GM19468 (cell line): Measurements from ENCODE around the gene KMT2B.
"Not testable (repeated sequence)": the region's sequence is repeated elsewhere in the genome, so short reads cannot be mapped to it uniquely, and the experiment has no call there.

Source experiments
- ATAC-seq: cut with Tn5 transposase; IDR thresholded peaks from one replicate; pipeline ENCODE4 v1.9.1; 2021; ENCODE audit warnings: mild to moderate bottlenecking, moderate library complexity, moderate number of reproducible peaks; ENCODE audit not compliant: unreplicated experiment; ENCODE audit errors: extremely low read depth

Gene KMT2B

GRCh38 chr19:35724132-35724531 is 6.3 kb downstream of the KMT2B start:
- not testable (repeated sequence) for ATAC-seq

GRCh38 chr19:35724560-35724959 is 6.8 kb downstream of the KMT2B start:
- ATAC-seq = no peak

- ATAC-seq = no peak
Observed at GRCh38 chr19:35725216-35725861, 7.5 kb downstream of the KMT2B start.

GRCh38 chr19:35727053-35727955 is 9.5 kb downstream of the KMT2B start:
- ATAC-seq = no peak

GRCh38 chr19:35727956-35728706 is 10.3 kb downstream of the KMT2B start:
- no peak for ATAC-seq

GRCh38 chr19:35729021-35729420 is 11.2 kb downstream of the KMT2B start:
- ATAC-seq = no peak

- no peak for ATAC-seq
Observed at GRCh38 chr19:35729763-35730162, 12.0 kb downstream of the KMT2B start.

GRCh38 chr19:35730326-35730725 is 12.5 kb downstream of the KMT2B start:
- ATAC-seq = no peak

- no peak for ATAC-seq
Observed at GRCh38 chr19:35731353-35731752, 13.6 kb downstream of the KMT2B start.

GRCh38 chr19:35731779-35732405 is 14.1 kb downstream of the KMT2B start:
- no peak for ATAC-seq

GRCh38 chr19:35732540-35733179 is 14.9 kb downstream of the KMT2B start:
- ATAC-seq = no peak

GRCh38 chr19:35733180-35734125 is 15.7 kb downstream of the KMT2B start:
- ATAC-seq = no peak

- ATAC-seq = no peak
Observed at GRCh38 chr19:35734273-35734672, 16.5 kb downstream of the KMT2B start.

GRCh38 chr19:35734889-35735288 is 17.1 kb downstream of the KMT2B start:
- ATAC-seq = no peak

- no peak for ATAC-seq
Observed at GRCh38 chr19:35736913-35737886, 19.4 kb downstream of the KMT2B start.

- ATAC-seq = no peak
Observed at GRCh38 chr19:35738021-35738886, 20.5 kb downstream of the KMT2B start.

- ATAC-seq = no peak
Observed at GRCh38 chr19:35738887-35739229, 21.1 kb downstream of the KMT2B start.
